Caco-2 (cell line): ENCODE data around the gene PRDM15. TPM values are rescaled to one million over a fixed set of nuclear protein-coding genes. Genes with fewer than 3 reads are reported as not detected.

Experiments
- BruUV-seq: library from RNA; stranded (reverse); fragments of 400-500 nt; replicated peaks from 2 replicates; lab custom pipeline; 2021; lab: Mats Ljungman, UMichigan
- CTCF ChIA-PET: fragments of 300-600 bp; sonication (Branson Sonifier 250); formaldehyde crosslinking; loops from one replicate; lab custom pipeline; 2022; ENCODE audit warnings: antibody characterized with exemption; lab: Charles Lee
- POLR2A ChIA-PET: fragments of 300-600 bp; sonication (Branson Sonifier 250); formaldehyde crosslinking; loops from one replicate; lab custom pipeline; 2022; ENCODE audit warnings: antibody characterized with exemption; lab: Charles Lee
- DNase-seq, 2 experiments: peaks; one replicate each; pipeline versions ENCODE4 v3.0.0 to v3.0.0-alpha.2; 2020 to 2022
- H3K27me3 ChIP-seq: replicated peaks from 2 replicates; pipeline ENCODE4 v1.6.0; 2011; ENCODE audit warnings: low read length; ENCODE audit not compliant: control insufficient read depth, insufficient read depth
- H3K36me3 ChIP-seq: 2 replicates; pipeline ENCODE4 v1.5.1; 2011; ENCODE audit warnings: low read length; ENCODE audit not compliant: control insufficient read depth, insufficient read depth
- H3K4me1 ChIP-seq: fragments of 250-450 bp; sonication (Bioruptor Pico); 2 replicates; pipeline ENCODE4 v1.5.1; 2020; ENCODE audit warnings: mild to moderate bottlenecking
- H3K4me3 ChIP-seq: 2 replicates; pipeline ENCODE4 v1.5.1; 2011; ENCODE audit warnings: low read depth, mild to moderate bottlenecking, control low read depth, low read length
- H3K9me3 ChIP-seq: fragments of 250-450 bp; sonication (Bioruptor Pico); 2 replicates; pipeline ENCODE4 v1.5.1; 2020; ENCODE audit warnings: mild to moderate bottlenecking, moderate library complexity
- H3K27ac Mint-ChIP-seq: one replicate; pipeline ENCODE4 v1.8.0; 2022; ENCODE audit warnings: mixed read lengths; ENCODE audit not compliant: unreplicated experiment
- H3K27me3 Mint-ChIP-seq: one replicate; pipeline ENCODE4 v1.8.0; 2022; ENCODE audit warnings: mixed read lengths; ENCODE audit not compliant: insufficient read depth, unreplicated experiment
- H3K36me3 Mint-ChIP-seq: one replicate; pipeline ENCODE4 v1.8.0; 2022; ENCODE audit warnings: mild to moderate bottlenecking, mixed read lengths; ENCODE audit not compliant: insufficient read depth, unreplicated experiment
- H3K4me1 Mint-ChIP-seq: one replicate; pipeline ENCODE4 v1.8.0; 2022; ENCODE audit warnings: low read depth, mixed read lengths; ENCODE audit not compliant: unreplicated experiment
- H3K4me3 Mint-ChIP-seq: one replicate; pipeline ENCODE4 v1.8.0; 2022; ENCODE audit warnings: mild to moderate bottlenecking, moderate library complexity, mixed read lengths; ENCODE audit not compliant: unreplicated experiment
- H3K9me3 Mint-ChIP-seq: one replicate; pipeline ENCODE4 v1.8.0; 2022; ENCODE audit warnings: mixed read lengths; ENCODE audit not compliant: unreplicated experiment
- intact Hi-C: fragments of 100-400 bp; cut with micrococcal nuclease; formaldehyde crosslinking; loops from one replicate; pipeline ENCODE4 v1.10.0; 2022; ENCODE audit not compliant: unreplicated experiment
- total RNA-seq: library from RNA; stranded (reverse); gene quantifications from 2 replicates; pipeline ENCODE4 v1.2.3, GENCODE V29; 2022
- TF ChIP-seq, protein P1 (sequence below), 2 experiments: fragments of 200-600 bp in 1 of 2; IDR thresholded peaks; 1 replicate in 1 of 2; 2 replicates in 1 of 2; pipeline versions ENCODE4 v1.5.1 to v1.8.0; 2011 to 2022; ENCODE audit warnings: antibody characterized with exemption in 1 of 2, control low read depth in 1 of 2, inconsistent platforms in 1 of 2, low read depth in 1 of 2, low read length in 1 of 2, mild to moderate bottlenecking in 1 of 2, moderate library complexity in 1 of 2; ENCODE audit not compliant: insufficient read depth in 1 of 2, severe bottlenecking in 1 of 2, unreplicated experiment in 1 of 2

PRDM15 gene
- total RNA-seq, 1 experiment from 2014 or later: 5.6 TPM

DNA sequence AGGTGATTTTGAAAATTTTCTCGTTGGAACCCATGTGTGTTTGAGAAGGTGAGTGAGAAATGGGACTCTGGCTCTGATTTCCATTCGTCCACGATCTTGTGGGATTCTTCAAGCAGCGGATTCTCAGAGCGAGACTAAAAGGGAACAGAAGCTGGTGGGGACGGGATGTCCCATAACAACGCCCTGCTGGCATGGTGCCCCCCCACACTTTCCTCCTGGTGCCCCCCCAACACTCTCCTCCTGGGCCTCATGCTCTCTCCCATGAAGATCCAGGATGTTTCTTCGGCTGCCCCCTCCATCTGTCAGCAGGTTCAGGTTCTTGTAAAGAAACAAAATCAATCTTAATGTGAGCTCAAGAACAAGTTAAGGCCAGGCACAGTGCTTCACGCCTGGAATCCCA lies 29.1 kb downstream of the PRDM15 start:
- no peaks in the 10 kb centered on the region for H3K27me3 Mint-ChIP-seq
- intact Hi-C loops: no loop called here
- DNase-seq: no peak
- TF ChIP-seq, protein P1, sequence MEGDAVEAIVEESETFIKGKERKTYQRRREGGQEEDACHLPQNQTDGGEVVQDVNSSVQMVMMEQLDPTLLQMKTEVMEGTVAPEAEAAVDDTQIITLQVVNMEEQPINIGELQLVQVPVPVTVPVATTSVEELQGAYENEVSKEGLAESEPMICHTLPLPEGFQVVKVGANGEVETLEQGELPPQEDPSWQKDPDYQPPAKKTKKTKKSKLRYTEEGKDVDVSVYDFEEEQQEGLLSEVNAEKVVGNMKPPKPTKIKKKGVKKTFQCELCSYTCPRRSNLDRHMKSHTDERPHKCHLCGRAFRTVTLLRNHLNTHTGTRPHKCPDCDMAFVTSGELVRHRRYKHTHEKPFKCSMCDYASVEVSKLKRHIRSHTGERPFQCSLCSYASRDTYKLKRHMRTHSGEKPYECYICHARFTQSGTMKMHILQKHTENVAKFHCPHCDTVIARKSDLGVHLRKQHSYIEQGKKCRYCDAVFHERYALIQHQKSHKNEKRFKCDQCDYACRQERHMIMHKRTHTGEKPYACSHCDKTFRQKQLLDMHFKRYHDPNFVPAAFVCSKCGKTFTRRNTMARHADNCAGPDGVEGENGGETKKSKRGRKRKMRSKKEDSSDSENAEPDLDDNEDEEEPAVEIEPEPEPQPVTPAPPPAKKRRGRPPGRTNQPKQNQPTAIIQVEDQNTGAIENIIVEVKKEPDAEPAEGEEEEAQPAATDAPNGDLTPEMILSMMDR (IDR thresholded peaks at IDR 0.05; ENCODE audit: insufficient read depth in 1 of 2, low read depth in 1 of 2, low read length in 1 of 2, severe bottlenecking in 1 of 2, unreplicated experiment in 1 of 2): no peak
- Histone ChIP-seq H3K36me3 (peaks cover 1% of the 10 kb centered on the region; the same call in 1 of the 2 replicates), H3K4me3 (no peak overlapping the region), H3K4me1 (no peaks in the 10 kb centered on the region), H3K9me3 (no peaks in the 10 kb centered on the region), H3K27me3 (no peaks in the 10 kb centered on the region)
- H3K9me3 Mint-ChIP-seq: no peaks in the 10 kb centered on the region
- peaks cover 6% of the 10 kb centered on the region for H3K4me1 Mint-ChIP-seq
- no peak overlapping the region for H3K4me3 Mint-ChIP-seq
- no peaks in the 10 kb centered on the region for H3K36me3 Mint-ChIP-seq
- no peak overlapping the region for H3K27ac Mint-ChIP-seq
- CTCF ChIA-PET: no interaction called here
- BruUV-seq: no TSS peak
- POLR2A ChIA-PET: no interaction called here

DNA sequence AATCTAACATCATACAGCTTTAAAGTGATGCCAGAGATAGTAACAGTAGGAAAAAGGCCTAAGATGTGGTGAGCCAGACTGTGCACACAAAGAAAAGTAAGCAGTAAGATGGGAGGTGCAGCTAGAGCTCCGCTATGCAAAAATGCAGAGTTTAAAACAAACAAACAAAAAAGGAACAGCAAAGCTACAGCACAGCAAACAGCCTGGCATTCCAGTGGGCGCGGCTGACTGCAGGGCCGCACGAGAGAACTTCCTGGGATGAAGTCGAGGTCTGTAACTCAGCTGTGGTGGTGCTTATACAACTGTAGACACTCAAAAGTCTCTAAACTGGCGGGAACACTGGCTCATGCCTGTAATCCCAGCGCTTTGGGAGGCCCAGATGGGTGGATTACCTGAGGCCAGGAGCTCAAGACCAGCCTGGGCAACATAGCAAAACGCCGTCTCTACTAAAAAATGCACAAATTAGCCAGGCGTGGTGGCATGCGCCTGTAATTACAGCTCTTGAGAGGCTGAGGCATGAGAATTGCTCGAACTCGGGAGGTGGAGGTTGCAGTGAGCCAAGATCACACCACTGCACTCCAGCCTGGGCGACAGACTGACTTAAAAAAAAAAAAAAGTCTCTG lies 30.1 kb downstream of the PRDM15 start:
- H3K9me3 ChIP-seq: no peaks in the 10 kb centered on the region
- H3K4me3 ChIP-seq: no peak overlapping the region
- intact Hi-C loops: no loop called here
- H3K36me3 ChIP-seq: peaks cover 1% of the 10 kb centered on the region; the same call in 1 of the 2 replicates
- ChIA-PET CTCF (interaction anchor here (0.5 to 0.7 kb wide), 2 partner anchors 19 to 413 kb away, joined by 3 to 4 read pairs; no protein-coding TSS in a partner anchor), POLR2A (no interaction called here)
- no peak overlapping the region for H3K4me3 Mint-ChIP-seq
- DNase-seq: no peak
- H3K27me3 ChIP-seq: no peaks in the 10 kb centered on the region
- H3K4me1 ChIP-seq: no peaks in the 10 kb centered on the region
- TF ChIP-seq, protein P1 (IDR thresholded peaks at IDR 0.05; ENCODE audit: insufficient read depth in 1 of 2, low read depth in 1 of 2, low read length in 1 of 2, severe bottlenecking in 1 of 2, unreplicated experiment in 1 of 2): no peak
- H3K9me3 Mint-ChIP-seq: no peaks in the 10 kb centered on the region
- peaks cover 6% of the 10 kb centered on the region for H3K4me1 Mint-ChIP-seq
- H3K27ac Mint-ChIP-seq: no peak overlapping the region
- no peaks in the 10 kb centered on the region for H3K36me3 Mint-ChIP-seq
- BruUV-seq: no TSS peak
- no peaks in the 10 kb centered on the region for H3K27me3 Mint-ChIP-seq

DNA sequence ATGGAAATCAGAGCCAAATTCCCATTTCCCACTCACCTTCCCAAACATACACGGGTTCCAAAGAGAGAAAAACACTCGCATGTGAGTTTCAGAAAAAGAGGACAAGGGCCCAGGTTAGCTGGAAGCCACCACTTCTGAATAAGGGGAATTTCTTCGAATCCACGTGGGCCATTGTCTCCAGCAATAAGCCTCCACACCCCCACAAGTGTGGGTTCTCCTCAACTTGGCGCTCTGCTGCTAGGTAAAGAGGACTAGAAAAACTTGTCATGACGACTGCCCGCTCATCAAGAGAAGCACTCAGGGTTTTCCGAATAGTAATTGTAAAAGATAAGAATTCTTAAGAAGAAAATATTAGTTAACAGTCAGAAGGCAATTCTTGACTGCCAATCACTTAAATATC lies 30.6 kb downstream of the PRDM15 start:
- H3K4me3 Mint-ChIP-seq: no peak overlapping the region
- TF ChIP-seq, protein P1 (IDR thresholded peaks at IDR 0.05; ENCODE audit: insufficient read depth in 1 of 2, low read depth in 1 of 2, low read length in 1 of 2, severe bottlenecking in 1 of 2, unreplicated experiment in 1 of 2): no peak
- Histone ChIP-seq H3K27me3 (no peaks in the 10 kb centered on the region), H3K36me3 (no peaks in the 10 kb centered on the region), H3K4me3 (no peak overlapping the region), H3K9me3 (no peaks in the 10 kb centered on the region), H3K4me1 (no peaks in the 10 kb centered on the region)
- peaks cover 6% of the 10 kb centered on the region for H3K4me1 Mint-ChIP-seq
- no peak for DNase-seq
- no peaks in the 10 kb centered on the region for H3K9me3 Mint-ChIP-seq
- no TSS peak for BruUV-seq
- ChIA-PET POLR2A (no interaction called here), CTCF (no interaction called here)
- H3K27ac Mint-ChIP-seq: no peak overlapping the region
- H3K27me3 Mint-ChIP-seq: no peaks in the 10 kb centered on the region
- intact Hi-C loops: no loop called here
- H3K36me3 Mint-ChIP-seq: no peaks in the 10 kb centered on the region
